GM12878 (cell line): ENCODE results near the gene ZDHHC14. TPM values are rescaled to one million over a fixed set of nuclear protein-coding genes. Genes with fewer than 3 reads are reported as not detected.

Source experiments
- ATAC-seq: fragments of 200-7000 bp; cut with Tn5 transposase; 3 replicates; pipeline ENCODE4 v1.9.1; 2020; ENCODE audit warnings: mild to moderate bottlenecking, moderate library complexity
- BruUV-seq: library from RNA; stranded (reverse); fragments of 400-500 nt; replicated peaks from 2 replicates; lab custom pipeline; 2021; lab: Mats Ljungman, UMichigan
- CTCF ChIA-PET: fragments of 300-600 bp; sonication (Branson Sonifier 250); formaldehyde crosslinking; extraction: SDS; loops from one replicate; lab custom pipeline; 2021; ENCODE audit warnings: inconsistent platforms; lab: Yijun Ruan, JAX
- POLR2A ChIA-PET: fragments of 350-600 bp; formaldehyde crosslinking; extraction: SDS; loops from one replicate; lab custom pipeline; 2021; ENCODE audit warnings: inconsistent platforms; lab: Charles Lee
- RAD21 ChIA-PET: fragments of 300-600 bp; sonication (Branson Sonifier 250); formaldehyde crosslinking; loops from one replicate; lab custom pipeline; 2023; ENCODE audit warnings: antibody characterized with exemption; ENCODE audit not compliant: unreplicated experiment; lab: Charles Lee
- SMC1A ChIA-PET: fragments of 300-600 bp; sonication (Branson Sonifier 250); formaldehyde crosslinking; loops from one replicate; lab custom pipeline; 2023; ENCODE audit not compliant: unreplicated experiment, uncharacterized antibody; lab: Charles Lee
- DNase-seq: peaks from one replicate; pipeline ENCODE4 v3.0.0-alpha.2; 2011; ENCODE audit warnings: low read depth, low spot score
- FAIRE-seq: peaks from 3 replicates; lab custom pipeline; 2011; peaks lifted over from hg19 to GRCh38; lab: Jason Lieb, UNC
- H2AFZ ChIP-seq: 2 replicates; pipeline ENCODE4 v1.6.0; 2011; ENCODE audit warnings: low read depth, low read length, control low read depth; ENCODE audit not compliant: control insufficient read depth
- H3K27ac ChIP-seq: 2 replicates; pipeline ENCODE4 v1.5.1; 2011; ENCODE audit warnings: control low read depth; ENCODE audit not compliant: control insufficient read depth, insufficient read depth
- H3K27me3 ChIP-seq, 2 experiments: replicated peaks in 1 of 2; 2 replicates each; pipeline versions ENCODE4 v1.6.0 to v1.6.1; 2011; ENCODE audit warnings: low read length in 1 of 2; ENCODE audit not compliant: control insufficient read depth in 2 of 2, insufficient read depth in 2 of 2
- H3K36me3 ChIP-seq, 2 experiments: 2 replicates each; pipeline ENCODE4 v1.5.1; 2011; ENCODE audit warnings: low read length in 1 of 2; ENCODE audit not compliant: control insufficient read depth in 2 of 2, insufficient read depth in 2 of 2
- H3K4me1 ChIP-seq: 2 replicates; pipeline ENCODE4 v1.6.1; 2011; ENCODE audit warnings: mild to moderate bottlenecking, low read length, moderate library complexity, mixed read lengths; ENCODE audit not compliant: control insufficient read depth, insufficient read depth
- H3K4me2 ChIP-seq: 2 replicates; pipeline ENCODE4 v1.6.0; 2011; ENCODE audit warnings: control low read depth; ENCODE audit not compliant: control insufficient read depth, insufficient read depth
- H3K4me3 ChIP-seq: fragments of 200-600 bp; sonication (generic); 2 replicates; pipeline ENCODE4 v1.5.1; 2016
- H3K79me2 ChIP-seq: 2 replicates; pipeline ENCODE4 v1.6.0; 2011; ENCODE audit warnings: low read length; ENCODE audit not compliant: control insufficient read depth, insufficient read depth
- H3K9ac ChIP-seq: 2 replicates; pipeline ENCODE4 v1.8.0; 2011; ENCODE audit warnings: low read length, control low read depth, mixed read lengths; ENCODE audit not compliant: control insufficient read depth, insufficient read depth
- H3K9me3 ChIP-seq: replicated peaks from 3 replicates; pipeline ENCODE4 v1.5.1; 2011; ENCODE audit warnings: mild to moderate bottlenecking, low read length; ENCODE audit not compliant: control insufficient read depth, insufficient read depth
- H4K20me1 ChIP-seq: 2 replicates; pipeline ENCODE4 v1.6.0; 2011; ENCODE audit not compliant: control insufficient read depth, insufficient read depth
- BCLAF1 ChIP-seq: fragments of 450-650 bp; IDR thresholded peaks from 2 replicates; pipeline ENCODE4 v1.6.1; 2017; ENCODE audit warnings: antibody characterized with exemption, mild to moderate bottlenecking, moderate library complexity
- CUX1 ChIP-seq: IDR thresholded peaks from 2 replicates; pipeline ENCODE4 v1.6.1; 2012; ENCODE audit warnings: improper control_type of control experiment, low read depth, low read length; ENCODE audit not compliant: insufficient replicate concordance
- EP300 ChIP-seq, 2 experiments: fragments of 150-350 bp in 1 of 2; IDR thresholded peaks; 2 replicates each; pipeline ENCODE4 v1.6.1; 2011 to 2012; ENCODE audit warnings: low read depth in 2 of 2, low read length in 2 of 2, borderline replicate concordance in 1 of 2, improper control_type of control experiment in 1 of 2, inconsistent platforms in 1 of 2; ENCODE audit not compliant: control insufficient read depth in 1 of 2
- MEF2A ChIP-seq: IDR thresholded peaks from 2 replicates; pipeline ENCODE4 v1.6.1; 2011; ENCODE audit warnings: low read depth, mild to moderate bottlenecking, low read length, moderate library complexity; ENCODE audit not compliant: insufficient read depth
- NFYA ChIP-seq: IDR thresholded peaks from 2 replicates; pipeline ENCODE4 v1.6.1; 2011; ENCODE audit warnings: low read depth, mild to moderate bottlenecking, low read length, improper control_type of control experiment, borderline replicate concordance
- NKRF ChIP-seq: fragments of 450-650 bp; conservative IDR thresholded peaks from 2 replicates; pipeline ENCODE4 v1.6.1; 2017; ENCODE audit warnings: mild to moderate bottlenecking, moderate library complexity
- SMAD5 ChIP-seq: IDR thresholded peaks from 2 replicates; pipeline ENCODE4 v1.6.1; 2016; ENCODE audit warnings: antibody characterized with exemption, low read depth
- SREBF1 ChIP-seq: IDR thresholded peaks from 2 replicates; pipeline ENCODE4 v1.6.1; 2012; ENCODE audit warnings: mild to moderate bottlenecking, low read length
- TCF3 ChIP-seq: IDR thresholded peaks from 2 replicates; pipeline ENCODE4 v1.6.1; 2012; ENCODE audit warnings: low read depth, mild to moderate bottlenecking, low read length, borderline replicate concordance; ENCODE audit not compliant: insufficient read depth
- ZNF207 ChIP-seq: fragments of 450-650 bp; IDR thresholded peaks from 2 replicates; pipeline ENCODE4 v1.6.1; 2014; ENCODE audit warnings: antibody characterized with exemption, mild to moderate bottlenecking, borderline replicate concordance
- ZNF24 ChIP-seq: fragments of 450-650 bp; IDR thresholded peaks from 2 replicates; pipeline ENCODE4 v1.6.1; 2017; ENCODE audit warnings: antibody characterized with exemption, mild to moderate bottlenecking
- ZSCAN29 ChIP-seq: fragments of 450-650 bp; IDR thresholded peaks from 2 replicates; pipeline ENCODE4 v1.6.1; 2017; ENCODE audit warnings: mild to moderate bottlenecking, moderate library complexity
- WGBS: methylation state at CpG from one replicate; pipeline ENCODE4 v1.1.6; 2016; ENCODE audit warnings: low lambda C conversion rate; ENCODE audit not compliant: insufficient replicate concordance, insufficient coverage; ENCODE audit errors: missing lambda C conversion rate; 5-methylcytosine and 5-hydroxymethylcytosine counted together
- in situ Hi-C: fragments of 300-500 bp; cut with MboI; formaldehyde crosslinking; loops from 9 replicates; pipeline ENCODE4 v1.14.3; 2018; ENCODE audit warnings: mixed read lengths
- intact Hi-C: fragments of 100-400 bp; cut with micrococcal nuclease; formaldehyde crosslinking; loops from one replicate; pipeline ENCODE4 v1.14.2; 2022; ENCODE audit not compliant: unreplicated experiment
- polyA plus RNA-seq, 11 experiments: library from polyadenylated mRNA; depleted of rRNA in 4 of 11; unstranded in 6 of 11; stranded (reverse) in 5 of 11; fragments of >200 nt; fragmentation: Nextera tagmentation in 4 of 11; fragmentation: Illumina TruSeq in 1 of 11; extraction: Ambion mirVana in 4 of 11; extraction: Trizol in 1 of 11; gene quantifications; 1 replicate in 1 of 11; 2 replicates in 10 of 11; pipeline versions ENCODE4 v1.2.1 to v1.2.3, GENCODE V29; 2011 to 2016; ENCODE audit warnings: inconsistent platforms in 2 of 11, missing spikeins in 2 of 11, low read depth in 1 of 11
- total RNA-seq, 4 experiments: library from RNA; depleted of rRNA in 3 of 4; stranded (reverse); fragments of >200 nt in 3 of 4; fragmentation: Illumina TruSeq in 1 of 4; extraction: Trizol in 1 of 4; gene quantifications; 2 replicates each; pipeline versions ENCODE4 v1.2.1 to v1.2.3, GENCODE V29; 2013 to 2021

ZDHHC14 gene
- total and polyA plus RNA-seq, 10 of the 15 experiments (the other 5 are each of a cell fraction or from before 2014, with no cell fraction given) = 0.15 to 16.0 (median 0.76) TPM; not detected in 1

GRCh38 chr6:157529654-157530039, 148.7 kb downstream of the ZDHHC14 start (continued):
- no peak for TF ChIP-seq BCLAF1
- no peak for TF ChIP-seq NKRF

- H3K27me3 ChIP-seq = no peaks in the 10 kb centered on the region
- CTCF ChIA-PET = interaction anchor here (1.1 to 6.9 kb wide), 6 partner anchors 12 to 141 kb away, joined by 3 to 40 read pairs (median 4); no protein-coding TSS in a partner anchor
- H2AFZ ChIP-seq = no peak overlapping the region
- no peak overlapping the region for H3K27ac ChIP-seq
- no peaks in the 10 kb centered on the region for H4K20me1 ChIP-seq
- FAIRE-seq = no peak
- no peaks in the 10 kb centered on the region; the same call in 2 of the 3 replicates for H3K9me3 ChIP-seq
- H3K4me3 ChIP-seq = no peak overlapping the region
- no TSS peak for BruUV-seq
- H3K36me3 ChIP-seq = peaks cover 0 to 2% of the 10 kb centered on the region in 2 experiments; a peak in 1 of 4 replicates
- H3K4me1 ChIP-seq = no peaks in the 10 kb centered on the region
- POLR2A ChIA-PET = interaction anchor here (0.9 to 1.2 kb wide), 2 partner anchors 68 to 70 kb away, joined by 3 read pairs; no protein-coding TSS in a partner anchor
- DNase-seq = no peak
- no peak overlapping the region for H3K4me2 ChIP-seq
- intact Hi-C loops (no loop called here), in situ Hi-C loops (no loop called here)
- no peak for ATAC-seq
- 67% methylated on average over 4 of the region's 4 CpGs for WGBS
- no peak overlapping the region for H3K9ac ChIP-seq
- H3K79me2 ChIP-seq = no peaks in the 10 kb centered on the region
- SMC1A ChIA-PET = interaction anchor here (0.9 to 7.1 kb wide), 12 partner anchors 12 to 234 kb away, joined by 3 to 71 read pairs (median 4); no protein-coding TSS in a partner anchor
- RAD21 ChIA-PET = interaction anchor here (1.2 to 1.5 kb wide), 4 partner anchors 8 to 67 kb away, joined by 4 to 10 read pairs (median 4); no protein-coding TSS in a partner anchor
- no peak for TF ChIP-seq ZNF24
- no peak for TF ChIP-seq ZSCAN29
- no peak for TF ChIP-seq EP300 (IDR thresholded peaks at IDR 0.05; ENCODE audit: borderline replicate concordance in 1 of 2, control insufficient read depth in 1 of 2, low read depth in 2 of 2, low read length in 2 of 2)
- TF ChIP-seq MEF2A = no peak
- TF ChIP-seq CUX1 = no peak
- TF ChIP-seq SMAD5 = no peak
- no peak for TF ChIP-seq NFYA
- TF ChIP-seq SREBF1 = no peak
- TF ChIP-seq TCF3 = no peak
- no peak for TF ChIP-seq ZNF207
These were observed 149.1 kb downstream of the ZDHHC14 start for GRCh38 chr6:157530126-157530525.
